ENCODE data around the gene ELOVL7. TPM values are rescaled to one million over a fixed set of nuclear protein-coding genes. Genes with fewer than 3 reads are reported as not detected.
"Not testable (repeated sequence)": the region's sequence is repeated elsewhere in the genome, so short reads cannot be mapped to it uniquely, and the experiment has no call there.

Gene ELOVL7
- polyA plus RNA-seq, 1 donor: 77.3 TPM

DNA sequence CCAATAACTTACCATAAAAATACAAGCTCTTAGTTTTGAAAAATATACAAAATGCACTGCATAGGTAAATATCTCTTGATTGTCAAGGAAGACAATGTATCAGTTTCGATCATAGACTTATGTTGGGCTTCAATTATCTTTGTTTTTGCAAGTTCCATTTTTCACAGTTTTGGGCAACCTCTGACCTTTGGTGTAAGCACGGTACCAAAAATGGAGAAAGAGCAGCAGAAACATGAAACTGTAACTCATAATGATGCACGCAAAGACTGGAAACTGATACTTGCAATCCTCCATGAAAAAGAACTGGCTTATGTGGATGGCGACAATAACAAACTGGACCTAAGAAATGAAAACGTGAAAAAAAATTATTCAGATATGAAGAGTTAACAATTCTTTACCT is 89.6 kb downstream of the ELOVL7 start:
- WGBS (ENCODE audit: insufficient coverage, low lambda C conversion rate): 100% methylated on average over 1 of the region's 5 CpGs
- Histone ChIP-seq H3K36me3 (ENCODE audit: control insufficient read depth, insufficient read depth, low read length) (peaks cover 6% of the 10 kb centered on the region), H3K4me3 (ENCODE audit: low read length) (no peak overlapping the region), H3K4me1 (ENCODE audit: control insufficient read depth, insufficient read depth, low read length) (no peaks in the 10 kb centered on the region), H3K27me3 (ENCODE audit: control insufficient read depth, insufficient read depth, low read length) (no peaks in the 10 kb centered on the region), H3K9me3 (ENCODE audit: control insufficient read depth, low read depth, low read length) (no peaks in the 10 kb centered on the region), H3K27ac (ENCODE audit: low read length) (no peak overlapping the region)
- DNase-seq: no peak

DNA sequence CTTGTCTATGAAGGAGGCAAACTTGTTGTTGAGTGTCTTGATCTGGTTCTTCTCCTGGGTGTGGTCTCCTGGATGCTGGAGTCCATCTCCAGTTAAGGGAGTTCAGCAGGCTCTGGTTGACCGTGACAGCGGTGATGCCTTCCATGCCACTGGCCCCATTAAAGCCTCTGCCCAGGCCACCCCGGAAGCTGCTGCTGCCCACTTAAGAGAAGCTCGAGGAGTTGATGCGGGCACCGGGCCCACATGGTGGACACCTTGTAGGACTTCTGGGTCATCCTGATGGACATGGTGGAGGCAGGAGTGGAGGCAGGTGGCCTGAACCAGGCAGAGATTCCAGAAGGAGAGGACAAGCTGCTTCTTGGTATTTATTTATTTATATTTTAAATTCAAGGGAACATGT is 99.4 kb downstream of the ELOVL7 start:
- WGBS (ENCODE audit: insufficient coverage, low lambda C conversion rate): no CpG with 5 or more reads among the region's 6 CpGs
- DNase-seq: no peak
- peaks cover 29% of the 10 kb centered on the region for H3K9me3 ChIP-seq (ENCODE audit: control insufficient read depth, low read depth, low read length)
- H3K36me3 ChIP-seq (ENCODE audit: control insufficient read depth, insufficient read depth, low read length): peaks cover 5% of the 10 kb centered on the region
- H3K4me1 ChIP-seq (ENCODE audit: control insufficient read depth, insufficient read depth, low read length): no peaks in the 10 kb centered on the region
- no peak overlapping the region for H3K27ac ChIP-seq (ENCODE audit: low read length)
- no peak overlapping the region for H3K4me3 ChIP-seq (ENCODE audit: low read length)
- H3K27me3 ChIP-seq (ENCODE audit: control insufficient read depth, insufficient read depth, low read length): no peaks in the 10 kb centered on the region

DNA sequence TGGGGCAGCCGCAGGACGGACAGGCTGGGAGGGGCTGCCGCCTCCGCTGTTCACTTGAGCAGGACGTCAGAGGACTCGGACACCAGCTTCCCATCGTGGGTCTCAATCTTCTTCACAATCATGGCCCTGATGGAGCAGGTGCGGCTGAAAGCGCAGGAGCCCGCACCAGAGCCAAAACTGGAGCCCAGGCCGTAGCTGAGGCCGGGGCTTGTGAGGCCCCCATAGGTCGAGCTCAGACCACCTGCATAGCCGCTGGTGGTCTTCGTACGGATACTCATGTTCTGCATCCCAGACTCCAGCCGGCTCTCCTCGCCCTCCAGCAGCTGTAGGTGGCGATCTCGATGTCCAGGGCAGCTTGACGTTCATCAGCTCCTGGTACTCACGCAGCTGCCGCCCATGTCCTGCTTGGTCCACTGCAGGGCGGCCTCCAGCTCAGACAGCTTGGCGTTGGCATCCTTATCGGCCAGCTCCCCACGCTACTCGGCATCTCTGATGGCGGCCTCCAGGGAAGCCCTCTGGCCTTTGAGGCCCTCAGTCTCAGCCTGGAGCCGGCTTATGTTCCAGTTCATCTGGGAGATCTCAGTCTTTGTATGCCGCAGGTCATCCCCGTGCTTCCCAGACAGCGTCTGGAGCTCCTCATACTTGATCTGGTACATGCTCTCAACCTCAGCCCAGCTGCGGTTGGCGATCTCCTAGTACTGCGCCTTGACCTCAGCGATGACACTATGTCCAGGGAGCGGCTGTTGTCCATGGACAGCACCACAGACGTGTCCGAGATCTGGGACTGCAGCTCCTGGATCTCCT is 100.4 kb downstream of the ELOVL7 start:
- Histone ChIP-seq H3K4me1 (ENCODE audit: control insufficient read depth, insufficient read depth, low read length) (no peaks in the 10 kb centered on the region), H3K36me3 (ENCODE audit: control insufficient read depth, insufficient read depth, low read length) (peaks cover 3% of the 10 kb centered on the region), H3K27ac (ENCODE audit: low read length) (no peak overlapping the region), H3K4me3 (ENCODE audit: low read length) (no peak overlapping the region), H3K27me3 (ENCODE audit: control insufficient read depth, insufficient read depth, low read length) (no peaks in the 10 kb centered on the region), H3K9me3 (ENCODE audit: control insufficient read depth, low read depth, low read length) (peaks cover 29% of the 10 kb centered on the region)
- no CpG with 5 or more reads among the region's 40 CpGs for WGBS (ENCODE audit: insufficient coverage, low lambda C conversion rate)
- no peak for DNase-seq

DNA sequence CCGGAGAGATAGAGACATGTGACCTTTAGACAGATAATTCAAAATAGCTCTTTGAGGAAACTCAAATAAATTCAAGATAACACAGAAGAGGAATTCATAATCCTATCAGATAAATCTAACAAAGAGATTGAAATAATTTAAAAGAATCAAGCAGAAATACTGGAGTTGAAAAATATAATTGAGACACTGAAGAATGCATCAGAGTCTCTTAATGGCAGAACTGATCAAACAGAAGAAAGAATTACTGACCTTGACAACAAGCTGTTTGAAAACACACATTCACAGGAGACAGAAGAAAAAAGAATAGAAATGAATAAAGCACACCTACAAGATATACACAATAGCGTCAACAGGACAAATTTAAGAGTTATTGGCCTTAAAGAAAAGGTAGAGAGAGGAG is 103.7 kb downstream of the ELOVL7 start:
- no peak overlapping the region for H3K27ac ChIP-seq (ENCODE audit: low read length)
- no peak for DNase-seq
- H3K9me3 ChIP-seq (ENCODE audit: control insufficient read depth, low read depth, low read length): peaks cover 32% of the 10 kb centered on the region
- H3K36me3 ChIP-seq (ENCODE audit: control insufficient read depth, insufficient read depth, low read length): peaks cover 7% of the 10 kb centered on the region
- H3K4me3 ChIP-seq (ENCODE audit: low read length): no peak overlapping the region
- 100% methylated on average over 1 of the region's 2 CpGs for WGBS (ENCODE audit: insufficient coverage, low lambda C conversion rate)
- H3K4me1 ChIP-seq (ENCODE audit: control insufficient read depth, insufficient read depth, low read length): no peaks in the 10 kb centered on the region
- H3K27me3 ChIP-seq (ENCODE audit: control insufficient read depth, insufficient read depth, low read length): no peaks in the 10 kb centered on the region

DNA sequence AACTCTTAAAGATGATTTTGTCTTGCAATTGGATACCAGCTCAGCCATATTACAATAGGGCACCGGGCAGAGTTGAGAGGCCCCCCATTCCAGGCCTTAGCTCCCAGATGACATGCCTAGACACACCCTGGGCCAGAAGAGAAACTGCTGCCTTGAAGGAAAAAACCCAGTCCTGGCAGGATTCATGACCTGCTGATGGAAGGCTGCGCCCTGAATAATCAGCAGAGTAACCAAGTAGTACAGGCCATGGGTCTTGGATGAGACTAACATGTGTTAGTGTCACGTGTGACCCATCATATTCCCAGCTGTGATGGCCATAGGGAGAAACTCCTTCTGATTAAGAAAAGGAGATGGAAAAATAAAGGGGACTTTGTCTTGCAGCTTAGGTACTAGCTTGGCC is 105.1 kb downstream of the ELOVL7 start:
- Histone ChIP-seq H3K4me3 (ENCODE audit: low read length) (no peak overlapping the region), H3K27ac (ENCODE audit: low read length) (no peak overlapping the region), H3K27me3 (ENCODE audit: control insufficient read depth, insufficient read depth, low read length) (no peaks in the 10 kb centered on the region), H3K4me1 (ENCODE audit: control insufficient read depth, insufficient read depth, low read length) (no peaks in the 10 kb centered on the region), H3K36me3 (ENCODE audit: control insufficient read depth, insufficient read depth, low read length) (peaks cover 7% of the 10 kb centered on the region), H3K9me3 (ENCODE audit: control insufficient read depth, low read depth, low read length) (peaks cover 28% of the 10 kb centered on the region)
- no CpG with 5 or more reads among the region's 3 CpGs for WGBS (ENCODE audit: insufficient coverage, low lambda C conversion rate)
- DNase-seq: no peak

DNA sequence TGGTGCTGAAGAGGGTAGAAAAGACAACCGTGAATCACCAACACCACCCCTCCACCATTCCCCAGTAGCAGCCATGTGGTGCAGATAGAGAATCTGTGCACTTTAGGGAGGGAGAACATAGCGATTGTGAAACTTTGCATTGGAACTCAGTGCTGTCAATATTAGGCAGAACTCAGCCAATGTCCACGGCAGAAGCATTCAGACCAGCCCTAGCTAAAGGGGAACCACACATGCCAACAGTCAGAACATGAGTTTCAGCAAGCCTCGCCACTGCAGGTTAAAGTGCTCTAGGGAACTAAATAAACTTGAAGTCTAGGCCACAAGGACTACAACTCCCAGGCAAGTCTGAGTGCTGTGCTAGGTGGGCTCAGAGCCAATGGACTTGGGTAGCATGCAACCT is 105.6 kb downstream of the ELOVL7 start:
- H3K27ac ChIP-seq (ENCODE audit: low read length): no peak overlapping the region
- H3K36me3 ChIP-seq (ENCODE audit: control insufficient read depth, insufficient read depth, low read length): peaks cover 7% of the 10 kb centered on the region
- peaks cover 23% of the 10 kb centered on the region for H3K9me3 ChIP-seq (ENCODE audit: control insufficient read depth, low read depth, low read length)

DNA sequence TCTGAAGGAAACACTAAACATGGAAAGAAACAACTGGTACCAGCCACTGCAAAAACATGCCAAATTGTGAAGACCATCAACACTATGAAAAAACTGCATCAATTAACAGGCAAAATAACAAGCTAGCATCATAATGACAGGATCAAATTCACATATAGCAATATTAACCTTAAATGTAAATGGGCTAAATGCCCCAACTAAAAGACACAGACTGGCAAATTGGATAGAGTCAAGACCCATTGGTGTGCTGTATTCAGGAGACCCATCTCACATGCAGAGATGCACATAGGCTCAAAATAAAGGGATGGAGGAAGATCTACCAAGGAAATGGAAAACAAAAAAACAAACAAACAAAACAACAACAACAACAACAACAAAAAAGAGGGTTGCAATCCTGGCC is 113.2 kb downstream of the ELOVL7 start:
- H3K9me3 ChIP-seq (ENCODE audit: control insufficient read depth, low read depth, low read length); DNase-seq; H3K27me3 ChIP-seq (ENCODE audit: control insufficient read depth, insufficient read depth, low read length); H3K27ac ChIP-seq (ENCODE audit: low read length); H3K4me1 ChIP-seq (ENCODE audit: control insufficient read depth, insufficient read depth, low read length); H3K36me3 ChIP-seq (ENCODE audit: control insufficient read depth, insufficient read depth, low read length); H3K4me3 ChIP-seq (ENCODE audit: low read length): not testable (repeated sequence)

More for the DNA sequence above, 105.6 kb downstream of the ELOVL7 start:
- H3K27me3 ChIP-seq (ENCODE audit: control insufficient read depth, insufficient read depth, low read length): no peaks in the 10 kb centered on the region
- 100% methylated on average over 1 of the region's 4 CpGs for WGBS (ENCODE audit: insufficient coverage, low lambda C conversion rate)
- no peaks in the 10 kb centered on the region for H3K4me1 ChIP-seq (ENCODE audit: control insufficient read depth, insufficient read depth, low read length)
- no peak overlapping the region for H3K4me3 ChIP-seq (ENCODE audit: low read length)
- DNase-seq: no peak

DNA sequence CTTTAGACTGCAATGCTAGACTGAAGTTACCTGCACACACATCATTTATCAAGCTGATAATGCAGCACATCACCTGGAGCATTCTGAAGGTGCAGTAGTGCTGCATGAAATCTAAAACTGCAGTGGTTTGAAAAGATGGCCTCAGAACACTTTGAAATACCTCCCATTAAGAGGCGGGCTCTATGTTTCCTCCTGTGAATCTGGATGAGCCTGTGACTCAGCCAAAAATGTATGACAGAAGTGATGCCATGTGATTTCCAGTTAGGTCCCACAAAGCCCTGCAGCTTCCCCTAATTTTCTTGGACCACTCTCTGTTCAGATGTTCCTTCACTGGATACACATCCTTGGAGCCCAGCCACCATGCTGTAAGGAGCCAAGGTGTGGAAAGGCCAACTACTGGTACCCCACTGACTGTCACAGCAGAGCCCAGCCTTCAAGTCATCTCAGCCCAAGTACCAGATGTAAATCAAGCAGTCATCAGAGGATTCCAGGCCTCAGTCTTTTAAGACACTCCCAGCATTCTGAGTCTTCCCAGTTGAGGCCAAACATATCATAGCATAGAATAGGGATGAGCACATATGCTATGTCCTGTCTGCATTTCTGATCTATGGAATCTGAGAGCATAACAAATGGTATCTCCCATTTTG is 116.9 kb downstream of the ELOVL7 start:
- no peak for DNase-seq
- Histone ChIP-seq H3K4me3 (ENCODE audit: low read length) (no peak overlapping the region), H3K4me1 (ENCODE audit: control insufficient read depth, insufficient read depth, low read length) (no peaks in the 10 kb centered on the region), H3K27ac (ENCODE audit: low read length) (no peak overlapping the region), H3K9me3 (ENCODE audit: control insufficient read depth, low read depth, low read length) (peaks cover 3% of the 10 kb centered on the region), H3K27me3 (ENCODE audit: control insufficient read depth, insufficient read depth, low read length) (no peaks in the 10 kb centered on the region), H3K36me3 (ENCODE audit: control insufficient read depth, insufficient read depth, low read length) (peaks cover 3% of the 10 kb centered on the region)
- WGBS (ENCODE audit: insufficient coverage, low lambda C conversion rate): no CpG with 5 or more reads among the region's 1 CpG

DNA sequence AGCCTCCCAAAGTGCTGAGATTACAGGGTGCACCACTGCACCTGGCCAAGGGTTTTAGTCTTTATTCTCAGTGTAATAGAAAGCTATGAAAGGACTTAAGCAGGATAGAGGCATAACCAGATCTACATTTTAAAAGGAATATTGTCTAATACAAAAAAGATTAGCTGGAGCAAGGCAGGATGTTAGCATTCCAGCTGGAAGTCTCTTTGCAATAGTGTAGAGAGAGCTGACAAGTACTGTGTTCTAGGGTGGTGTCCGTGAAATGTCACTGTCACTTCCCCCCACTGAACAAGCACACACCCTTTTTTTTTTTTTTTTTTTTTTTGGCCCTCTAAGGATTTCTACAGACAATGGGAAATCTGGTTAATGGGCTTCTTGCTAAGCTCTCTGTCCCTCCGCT is 119.9 kb downstream of the ELOVL7 start:
- Histone ChIP-seq H3K9me3 (ENCODE audit: control insufficient read depth, low read depth, low read length) (peaks cover 3% of the 10 kb centered on the region), H3K4me3 (ENCODE audit: low read length) (no peak overlapping the region)
- no peak for DNase-seq

DNA sequence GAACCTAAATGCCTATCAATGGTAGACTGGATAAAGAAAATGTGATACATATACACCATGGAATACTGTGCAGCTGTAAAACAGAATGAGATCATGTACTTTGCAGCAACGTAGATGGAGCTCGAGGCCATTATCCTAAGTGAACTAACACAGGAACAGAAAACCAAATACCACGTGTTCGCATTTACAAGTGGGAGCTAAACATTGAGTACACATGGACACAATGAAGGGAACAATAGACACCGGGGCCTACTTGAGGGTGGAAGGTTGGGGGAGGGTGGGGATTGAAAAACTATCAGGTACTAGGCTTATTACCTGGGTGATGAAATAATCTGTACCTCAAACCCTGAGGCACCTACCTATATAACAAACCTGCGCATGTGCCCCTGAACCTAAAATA is 121.7 kb downstream of the ELOVL7 start:
- H3K4me3 ChIP-seq (ENCODE audit: low read length): no peak overlapping the region
- H3K27me3 ChIP-seq (ENCODE audit: control insufficient read depth, insufficient read depth, low read length): no peaks in the 10 kb centered on the region
- H3K36me3 ChIP-seq (ENCODE audit: control insufficient read depth, insufficient read depth, low read length): no peaks in the 10 kb centered on the region
- H3K27ac ChIP-seq (ENCODE audit: low read length): no peak overlapping the region
- H3K4me1 ChIP-seq (ENCODE audit: control insufficient read depth, insufficient read depth, low read length): no peaks in the 10 kb centered on the region
- WGBS (ENCODE audit: insufficient coverage, low lambda C conversion rate): 100% methylated on average over 1 of the region's 6 CpGs
- DNase-seq: no peak
- no peaks in the 10 kb centered on the region for H3K9me3 ChIP-seq (ENCODE audit: control insufficient read depth, low read depth, low read length)

More for the DNA sequence above, 119.9 kb downstream of the ELOVL7 start:
- 80% methylated on average over 1 of the region's 2 CpGs for WGBS (ENCODE audit: insufficient coverage, low lambda C conversion rate)
- Histone ChIP-seq H3K4me1 (ENCODE audit: control insufficient read depth, insufficient read depth, low read length) (no peaks in the 10 kb centered on the region), H3K27me3 (ENCODE audit: control insufficient read depth, insufficient read depth, low read length) (no peaks in the 10 kb centered on the region), H3K27ac (ENCODE audit: low read length) (no peak overlapping the region), H3K36me3 (ENCODE audit: control insufficient read depth, insufficient read depth, low read length) (no peaks in the 10 kb centered on the region)

DNA sequence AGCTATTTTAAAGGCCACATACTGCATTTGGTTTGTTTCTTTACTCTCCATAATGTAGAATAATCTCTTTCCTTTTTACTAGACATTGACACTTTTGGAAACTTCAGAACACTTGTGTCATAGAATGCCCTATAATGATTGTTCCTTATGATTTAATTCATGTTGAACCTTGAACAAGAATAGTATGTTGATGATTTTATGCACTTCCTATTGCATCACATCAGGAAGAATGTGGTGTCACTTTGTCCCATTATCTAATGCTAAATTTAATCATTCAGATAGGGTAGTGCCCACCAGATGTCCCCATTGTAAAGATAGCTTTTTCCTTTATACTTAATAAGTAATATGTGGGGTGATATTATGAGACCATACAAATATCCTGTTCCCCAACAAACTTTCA is 124.7 kb downstream of the ELOVL7 start:
- Histone ChIP-seq H3K9me3 (ENCODE audit: control insufficient read depth, low read depth, low read length) (no peaks in the 10 kb centered on the region), H3K27me3 (ENCODE audit: control insufficient read depth, insufficient read depth, low read length) (no peaks in the 10 kb centered on the region), H3K4me1 (ENCODE audit: control insufficient read depth, insufficient read depth, low read length) (no peaks in the 10 kb centered on the region), H3K36me3 (ENCODE audit: control insufficient read depth, insufficient read depth, low read length) (no peaks in the 10 kb centered on the region), H3K4me3 (ENCODE audit: low read length) (no peak overlapping the region), H3K27ac (ENCODE audit: low read length) (no peak overlapping the region)
- no peak for DNase-seq
